GM19455 (cell line): Measurements from ENCODE around the gene PGP.

Experiments
- ATAC-seq: cut with Tn5 transposase; IDR thresholded peaks from one replicate; pipeline ENCODE4 v1.9.1; 2021; ENCODE audit not compliant: unreplicated experiment

The PGP gene

GRCh38 chr16:2200313-2200712, 14.3 kb downstream of the PGP start:
- ATAC-seq = no peak

- ATAC-seq = no peak
These were observed 15.0 kb downstream of the PGP start for GRCh38 chr16:2199621-2200139.

GRCh38 chr16:2199095-2199494, 15.5 kb downstream of the PGP start:
- no peak for ATAC-seq

GRCh38 chr16:2198283-2198682, 16.4 kb downstream of the PGP start:
- no peak for ATAC-seq

- no peak for ATAC-seq
These were observed 16.9 kb downstream of the PGP start for GRCh38 chr16:2197765-2198164.

- ATAC-seq = no peak
These were observed 17.6 kb downstream of the PGP start for GRCh38 chr16:2196981-2197511.

GRCh38 chr16:2196162-2196980, 18.3 kb downstream of the PGP start, which contains the start of gene CASKIN1:
TSS of gene CASKIN1 (minus strand) at chr16:2196605. CDS start at chr16:2196432, 173 bp downstream.
- no peak for ATAC-seq

- no peak for ATAC-seq
These were observed 19.1 kb downstream of the PGP start for GRCh38 chr16:2195322-2196161.

- no peak for ATAC-seq
These were observed 19.8 kb downstream of the PGP start for GRCh38 chr16:2194852-2195321.

GRCh38 chr16:2194166-2194834, 20.3 kb downstream of the PGP start:
- no peak for ATAC-seq

GRCh38 chr16:2191446-2191706, 23.3 kb downstream of the PGP start:
- no peak for ATAC-seq

GRCh38 chr16:2190659-2191445, 23.8 kb downstream of the PGP start:
- no peak for ATAC-seq

GRCh38 chr16:2190002-2190658, 24.5 kb downstream of the PGP start:
- no peak for ATAC-seq

GRCh38 chr16:2189252-2189893, 25.3 kb downstream of the PGP start:
- ATAC-seq = no peak

- no peak for ATAC-seq
These were observed 26.2 kb downstream of the PGP start for GRCh38 chr16:2188395-2188794.

- ATAC-seq = no peak
These were observed 27.4 kb downstream of the PGP start for GRCh38 chr16:2187212-2187611.

- ATAC-seq = no peak
These were observed 28.1 kb downstream of the PGP start for GRCh38 chr16:2186505-2186904.

GRCh38 chr16:2186064-2186463, 28.6 kb downstream of the PGP start:
- ATAC-seq = no peak

GRCh38 chr16:2184962-2185361, 29.7 kb downstream of the PGP start:
- ATAC-seq = no peak
